Stimulated activated CD4-positive, alpha-beta T cell treated with anti-CD3 and anti-CD28 coated beads, Interleukin-4, amount 100 ng/mL, for 4 hours (primary cell): ENCODE data around the gene SLC7A14.

Experiments
- DNase-seq, 2 experiments: peaks; one replicate each; pipeline ENCODE4 v3.0.0-alpha.2; 2020

The SLC7A14 gene

GRCh38 chr3:170494766-170495165 is 91.1 kb downstream of the SLC7A14 start:
- DNase-seq = no peak

GRCh38 chr3:170493712-170494182 is 92.1 kb downstream of the SLC7A14 start:
- DNase-seq = no peak

- no peak for DNase-seq
Observed at GRCh38 chr3:170491901-170492300, 94.0 kb downstream of the SLC7A14 start.

GRCh38 chr3:170490828-170491560 is 94.9 kb downstream of the SLC7A14 start:
- no peak for DNase-seq

- DNase-seq = no peak
Observed at GRCh38 chr3:170488802-170489201, 97.1 kb downstream of the SLC7A14 start.

- no peak for DNase-seq
Observed at GRCh38 chr3:170487031-170487430, 98.8 kb downstream of the SLC7A14 start.

- no peak for DNase-seq
Observed at GRCh38 chr3:170486398-170486797, 99.5 kb downstream of the SLC7A14 start.

GRCh38 chr3:170485696-170486095 is 100.2 kb downstream of the SLC7A14 start:
- DNase-seq = no peak

GRCh38 chr3:170485294-170485693 is 100.6 kb downstream of the SLC7A14 start:
- no peak for DNase-seq

GRCh38 chr3:170484869-170485268 is 101.0 kb downstream of the SLC7A14 start:
- no peak for DNase-seq

GRCh38 chr3:170483485-170484262 is 102.2 kb downstream of the SLC7A14 start:
- no peak for DNase-seq

- no peak for DNase-seq
Observed at GRCh38 chr3:170482199-170482598, 103.7 kb downstream of the SLC7A14 start.

- no peak for DNase-seq
Observed at GRCh38 chr3:170480111-170480510, 105.8 kb downstream of the SLC7A14 start.

- no peak for DNase-seq
Observed at GRCh38 chr3:170477395-170477794, 108.5 kb downstream of the SLC7A14 start.

- DNase-seq = no peak
Observed at GRCh38 chr3:170476291-170476690, 109.6 kb downstream of the SLC7A14 start.

GRCh38 chr3:170475092-170475685 is 110.7 kb downstream of the SLC7A14 start:
- no peak for DNase-seq

GRCh38 chr3:170473358-170473757 is 112.5 kb downstream of the SLC7A14 start:
- DNase-seq = no peak

GRCh38 chr3:170471149-170471548 is 114.7 kb downstream of the SLC7A14 start:
- DNase-seq = no peak

GRCh38 chr3:170470063-170471016 is 115.5 kb downstream of the SLC7A14 start:
- DNase-seq = no peak

- no peak for DNase-seq
Observed at GRCh38 chr3:170469151-170470062, 116.5 kb downstream of the SLC7A14 start.

- no peak for DNase-seq
Observed at GRCh38 chr3:170467571-170468147, 118.2 kb downstream of the SLC7A14 start.
